K562 (cell line): ENCODE data around the gene TMEM120B. TPM values are rescaled to one million over a fixed set of nuclear protein-coding genes. Genes with fewer than 3 reads are reported as not detected.

Experiments used
- CREBBP ChIP-seq: IDR thresholded peaks from one replicate; pipeline ENCODE4 v1.6.1; 2012; ENCODE audit warnings: low read depth, mild to moderate bottlenecking, control low read depth, inconsistent platforms, low read length
- ERF ChIP-seq: fragments of 450-650 bp; formaldehyde crosslinking; IDR thresholded peaks from 2 replicates; pipeline ENCODE4 v1.4.0; 2020; ENCODE audit warnings: mild to moderate bottlenecking, mixed read lengths
- KDM4B ChIP-seq, 2 experiments: fragments of 450-650 bp in 1 of 2; sonication (generic) in 1 of 2; IDR thresholded peaks; 2 replicates each; pipeline ENCODE4 v1.6.1; 2016 to 2017; ENCODE audit warnings: borderline replicate concordance in 2 of 2, antibody characterized with exemption in 1 of 2, low read depth in 1 of 2, mild to moderate bottlenecking in 1 of 2
- KDM5B ChIP-seq: fragments of 200-600 bp; sonication (generic); IDR thresholded peaks from 2 replicates; pipeline ENCODE4 v1.6.1; 2012; ENCODE audit warnings: low read depth, mild to moderate bottlenecking, moderate library complexity, low read length, control low read depth, inconsistent platforms; ENCODE audit not compliant: insufficient replicate concordance
- KLF10 ChIP-seq: fragments of 250-450 bp; sonication (Bioruptor Pico); IDR thresholded peaks from 2 replicates; pipeline ENCODE4 v1.6.1; 2021; ENCODE audit warnings: matching md5 sums
- MGA ChIP-seq: fragments of 450-650 bp; IDR thresholded peaks from 2 replicates; pipeline ENCODE4 v1.6.1; 2016; ENCODE audit warnings: mild to moderate bottlenecking, moderate library complexity
- MNT ChIP-seq, 2 experiments: fragments of 450-650 bp; conservative IDR thresholded peaks; 2 replicates each; pipeline ENCODE4 v1.6.1; 2017; ENCODE audit warnings: mild to moderate bottlenecking in 2 of 2, moderate library complexity in 2 of 2
- NR1H2 ChIP-seq: sonication (generic); formaldehyde crosslinking; IDR thresholded peaks from 2 replicates; pipeline ENCODE4 v1.4.0; 2020; ENCODE audit warnings: mild to moderate bottlenecking, missing genetic modification reagents
- PTRF ChIP-seq: fragments of 450-650 bp; IDR thresholded peaks from 2 replicates; pipeline ENCODE4 v1.6.1; 2016; ENCODE audit warnings: mild to moderate bottlenecking, missing genetic modification characterization, missing compliant biosample characterization
- WHSC1 ChIP-seq: IDR thresholded peaks from one replicate; pipeline ENCODE4 v1.6.1; 2012; ENCODE audit warnings: low read length, control low read depth, inconsistent platforms
- ZBTB49 ChIP-seq: sonication (generic); formaldehyde crosslinking; IDR thresholded peaks from 2 replicates; pipeline ENCODE4 v1.8.0; 2022; ENCODE audit warnings: missing genetic modification reagents, mild to moderate bottlenecking, borderline replicate concordance
- ZNF134 ChIP-seq: fragments of 250-450 bp; sonication (Bioruptor Pico); conservative IDR thresholded peaks from 2 replicates; pipeline ENCODE4 v1.4.0; 2020
- polyA plus RNA-seq, 8 experiments: library from polyadenylated mRNA; depleted of rRNA in 4 of 8; stranded (reverse) in 5 of 8; unstranded in 3 of 8; fragments of >200 nt; fragmentation: Nextera tagmentation in 2 of 8; fragmentation: Illumina TruSeq in 1 of 8; extraction: Ambion mirVana in 2 of 8; extraction: Trizol in 1 of 8; gene quantifications; 2 replicates each; pipeline versions ENCODE4 v1.2.1 to v1.2.3, GENCODE V29; 2011 to 2014; ENCODE audit warnings: inconsistent platforms in 1 of 8, missing spikeins in 1 of 8
- total RNA-seq, 7 experiments: library from RNA; depleted of rRNA in 6 of 7; stranded (reverse); fragments of >200 nt in 6 of 7; fragmentation: Illumina TruSeq in 2 of 7; extraction: Trizol in 2 of 7; gene quantifications; 2 replicates each; pipeline versions ENCODE4 v1.2.1 to v1.2.3, GENCODE V29; 2011 to 2021; ENCODE audit warnings: low replicate concordance in 1 of 7

Gene TMEM120B
- total and polyA plus RNA-seq, 9 of the 15 experiments (the other 6 are each of a cell fraction or from before 2014, with no cell fraction given) = 1.7 to 18.6 (median 7.4) TPM

GRCh38 chr12:121713793-121714192, 1.2 kb downstream of the TMEM120B start (continued):
- TF ChIP-seq ZBTB49 (CRISPR knock-in tag) (no peak), KLF10 (no peak), CREBBP (no peak), KDM5B (no peak), KDM4B (IDR thresholded peaks at IDR 0.05; ENCODE audit: borderline replicate concordance in 2 of 2, low read depth in 1 of 2) (no peak), ZNF134 (CRISPR knock-in tag) (no peak), NR1H2 (CRISPR knock-in tag) (no peak), ERF (no peak), PTRF (tag) (no peak), MNT (conservative IDR thresholded peaks at IDR 0.05) (peak in 1 of 2 experiments; percentile 27; a peak in 1 of 4 replicates), MGA (0 out of 2 replicates have a peak, but pooled peaks have one; percentile 27), WHSC1 (no peak)
